ENCODE results near the gene THEM4. TPM values are rescaled to one million over a fixed set of nuclear protein-coding genes. Genes with fewer than 3 reads are reported as not detected.

Gene THEM4
- total and polyA plus RNA-seq, 2 donors (not counting 1 experiment from before 2014, with no cell fraction given) = 15.0 to 16.1 TPM

GRCh38 chr1:151838222-151839081, 70.9 kb downstream of the THEM4 start:
- Histone ChIP-seq H3K27ac (ENCODE audit: low read length in 2 of 2) (no peak overlapping the region), H4K20me1 (ENCODE audit: control insufficient read depth, insufficient read depth, low read length, poor library complexity, severe bottlenecking) (no peaks in the 10 kb centered on the region), H3K9ac (ENCODE audit: low read length) (peak overlapping the region; percentile 65), H3K9me3 (ENCODE audit: control extremely low read depth in 1 of 3, control insufficient read depth in 2 of 3, insufficient read depth in 1 of 3, low read length in 2 of 3) (peaks cover 0 to 11% (median 0%) of the 10 kb centered on the region in 3 donors), H2AFZ (ENCODE audit: insufficient read depth, low read depth, low read length, poor library complexity, severe bottlenecking) (peak overlapping the region; percentile 69), H3K36me3 (replicated peaks in 1 of 2; ENCODE audit: control extremely low read depth in 1 of 2, control insufficient read depth in 1 of 2, extremely low read depth in 1 of 2, insufficient read depth in 2 of 2, low read length in 1 of 2) (no peaks in the 10 kb centered on the region), H3K4me2 (replicated peaks; ENCODE audit: low read depth, low read length, poor library complexity, severe bottlenecking) (peak overlapping the region; percentile 89), H3K27me3 (replicated peaks in 1 of 4; ENCODE audit: control extremely low read depth in 1 of 4, control insufficient read depth in 3 of 4, insufficient read depth in 4 of 4, low read length in 3 of 4) (peaks cover 0 to 20% (median 7%) of the 10 kb centered on the region in 4 experiments), H3K79me2 (ENCODE audit: control insufficient read depth, insufficient read depth, low read length) (no peaks in the 10 kb centered on the region), H3K4me1 (ENCODE audit: control insufficient read depth in 2 of 2, insufficient read depth in 2 of 2, low read length in 2 of 2) (peaks cover 30 to 35% of the 10 kb centered on the region in 2 donors), H3K4me3 (ENCODE audit: control extremely low read depth in 1 of 5, extremely low read depth in 1 of 5, insufficient read depth in 1 of 5, low read depth in 2 of 5, low read length in 4 of 5) (peak overlapping the region in 4 of 5 experiments; percentile 36 to 56 (median 44))
- ChIA-PET POLR2A (no interaction called here), CTCF (interaction anchor here (1.0 to 2.3 kb wide), 3 partner anchors 75 to 245 kb away, joined by 3 to 10 read pairs (median 5); partner anchors contain the start of gene MRPL9)
- Mint-ChIP-seq H3K4me1 (peaks cover 31% of the 10 kb centered on the region), H3K27me3 (peaks cover 10% of the 10 kb centered on the region), H3K9me3 (ENCODE audit: insufficient read depth) (no peaks in the 10 kb centered on the region), H3K4me3 (peak overlapping the region; percentile 87), H3K27ac (peak overlapping the region; percentile 37)
- DNase-seq = peak; percentile 73
- ATAC-seq (ENCODE audit: low read depth) = peak; percentile 48
- intact Hi-C loops (cut with micrococcal nuclease) = loop anchor here (2.0 to 10.0 kb wide), 4 partner anchors 114 to 556 kb away; partner anchors contain the start of genes POGZ, PSMB4, RIIAD1 and ZNF687
- TF ChIP-seq EZH2 (IDR thresholded peaks at IDR 0.05; ENCODE audit: borderline replicate concordance, insufficient read depth, low read depth, low read length, poor library complexity, severe bottlenecking) (peak; percentile 84), CTCF (IDR thresholded peaks at IDR 0.05) (no peak)
- 2% methylated on average over 115 of the region's 117 CpGs for WGBS (ENCODE audit: insufficient coverage)

Data from B cell (primary cell).